ENCODE measurements around the gene MECR.
"Not testable (repeated sequence)": the region's sequence is repeated elsewhere in the genome, so short reads cannot be mapped to it uniquely, and the experiment has no call there.

Gene MECR

GRCh38 chr1:29237129-29237821 lies 6.5 kb upstream of the MECR start:
- in situ Hi-C loops (cut with HindIII; ENCODE audit: low sequenced_read_pairs) = loop anchor here (25.0 kb wide), 3 partner anchors 150 to 1675 kb away; partner anchors contain the start of gene SDC3
- no peak for TF ChIP-seq CTCF (IDR thresholded peaks at IDR 0.05; ENCODE audit: low read depth, low read length)
- peak overlapping the region; percentile 60 for H3K4me3 ChIP-seq (ENCODE audit: low read depth, low read length)
- DNase-seq (ENCODE audit: low read depth, low spot score) = peak; percentile 37

GRCh38 chr1:29236712-29237128 lies 6.0 kb upstream of the MECR start:
- in situ Hi-C loops (cut with HindIII; ENCODE audit: low sequenced_read_pairs) = loop anchor here (25.0 kb wide), 3 partner anchors 151 to 1676 kb away; partner anchors contain the start of gene SDC3
- peak; percentile 29 for DNase-seq (ENCODE audit: low read depth, low spot score)
- TF ChIP-seq CTCF (IDR thresholded peaks at IDR 0.05; ENCODE audit: low read depth, low read length) = no peak
- H3K4me3 ChIP-seq (ENCODE audit: low read depth, low read length) = peak overlapping the region; percentile 60

GRCh38 chr1:29235955-29236711 lies 5.4 kb upstream of the MECR start, which contains the start of gene PTPRU:
PTPRU (plus strand) TSS chr1:29236522; CDS start chr1:29236645, 123 bp downstream.
- DNase-seq (ENCODE audit: low read depth, low spot score) = peak; percentile 42
- in situ Hi-C loops (cut with HindIII; ENCODE audit: low sequenced_read_pairs) = loop anchor here (25.0 kb wide), 3 partner anchors 151 to 1676 kb away; partner anchors contain the start of gene SDC3
- peak; percentile 43 for TF ChIP-seq CTCF (IDR thresholded peaks at IDR 0.05; ENCODE audit: low read depth, low read length)
- peak within 1 kb of the TSS; percentile 60 for H3K4me3 ChIP-seq (ENCODE audit: low read depth, low read length)

GRCh38 chr1:29234881-29235280 lies 4.1 kb upstream of the MECR start:
- H3K4me3 ChIP-seq (ENCODE audit: low read depth, low read length); DNase-seq (ENCODE audit: low read depth, low spot score): not testable (repeated sequence)
- in situ Hi-C loops (cut with HindIII; ENCODE audit: low sequenced_read_pairs) = loop anchor here (25.0 kb wide), 3 partner anchors 152 to 1677 kb away; partner anchors contain the start of gene SDC3

GRCh38 chr1:29234471-29234870 lies 3.7 kb upstream of the MECR start:
- in situ Hi-C loops (cut with HindIII; ENCODE audit: low sequenced_read_pairs) = loop anchor here (25.0 kb wide), 3 partner anchors 153 to 1678 kb away; partner anchors contain the start of gene SDC3
- TF ChIP-seq CTCF (IDR thresholded peaks at IDR 0.05; ENCODE audit: low read depth, low read length) = no peak
- no peak for DNase-seq (ENCODE audit: low read depth, low spot score)
- H3K4me3 ChIP-seq (ENCODE audit: low read depth, low read length) = no peak overlapping the region

GRCh38 chr1:29233693-29234092 lies 3.0 kb upstream of the MECR start:
- DNase-seq (ENCODE audit: low read depth, low spot score) = no peak
- TF ChIP-seq CTCF (IDR thresholded peaks at IDR 0.05; ENCODE audit: low read depth, low read length) = no peak
- in situ Hi-C loops (cut with HindIII; ENCODE audit: low sequenced_read_pairs) = loop anchor here (25.0 kb wide), 3 partner anchors 154 to 1679 kb away; partner anchors contain the start of gene SDC3
- H3K4me3 ChIP-seq (ENCODE audit: low read depth, low read length) = no peak overlapping the region
